ENCODE data around the gene RTN4IP1.

DNA sequence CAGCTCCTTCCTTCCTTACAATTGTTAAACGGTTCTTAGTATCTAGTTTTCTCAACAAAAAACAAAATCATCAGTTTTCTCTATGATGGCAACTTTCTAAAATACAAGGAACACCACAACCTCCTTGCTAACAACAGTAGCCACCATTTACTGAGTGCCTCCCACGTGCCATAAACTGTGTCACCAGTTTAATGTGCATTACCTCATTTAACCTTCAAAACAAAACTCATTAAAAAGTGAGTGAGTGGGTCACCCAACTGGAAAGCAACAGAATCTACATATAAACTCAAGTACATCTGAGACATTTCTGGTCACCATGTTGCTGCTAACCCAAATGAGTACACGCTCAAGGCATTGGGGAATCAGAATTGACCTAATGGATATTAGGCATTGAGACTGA is 11.0 kb downstream of the RTN4IP1 start:
- TF ChIP-seq, protein P1, sequence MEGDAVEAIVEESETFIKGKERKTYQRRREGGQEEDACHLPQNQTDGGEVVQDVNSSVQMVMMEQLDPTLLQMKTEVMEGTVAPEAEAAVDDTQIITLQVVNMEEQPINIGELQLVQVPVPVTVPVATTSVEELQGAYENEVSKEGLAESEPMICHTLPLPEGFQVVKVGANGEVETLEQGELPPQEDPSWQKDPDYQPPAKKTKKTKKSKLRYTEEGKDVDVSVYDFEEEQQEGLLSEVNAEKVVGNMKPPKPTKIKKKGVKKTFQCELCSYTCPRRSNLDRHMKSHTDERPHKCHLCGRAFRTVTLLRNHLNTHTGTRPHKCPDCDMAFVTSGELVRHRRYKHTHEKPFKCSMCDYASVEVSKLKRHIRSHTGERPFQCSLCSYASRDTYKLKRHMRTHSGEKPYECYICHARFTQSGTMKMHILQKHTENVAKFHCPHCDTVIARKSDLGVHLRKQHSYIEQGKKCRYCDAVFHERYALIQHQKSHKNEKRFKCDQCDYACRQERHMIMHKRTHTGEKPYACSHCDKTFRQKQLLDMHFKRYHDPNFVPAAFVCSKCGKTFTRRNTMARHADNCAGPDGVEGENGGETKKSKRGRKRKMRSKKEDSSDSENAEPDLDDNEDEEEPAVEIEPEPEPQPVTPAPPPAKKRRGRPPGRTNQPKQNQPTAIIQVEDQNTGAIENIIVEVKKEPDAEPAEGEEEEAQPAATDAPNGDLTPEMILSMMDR (IDR thresholded peaks at IDR 0.05), result no peak
- no peak for TF ChIP-seq POLR2AphosphoS5 (IDR thresholded peaks at IDR 0.05)

All from upper lobe of left lung (tissue), 4 donors.